Suppressor macrophage treated with lipopolysaccharide for 1 hour (primary cell): ENCODE data around the gene KCNIP1.
A peak's percentile ranks its signal among the peaks of the same experiment; 100 is the strongest.

ENCODE experiments used
- DNase-seq, 3 donors: peaks; one replicate each; pipeline ENCODE4 v3.0.0-alpha.2; 2020 to 2022

KCNIP1 gene

DNA sequence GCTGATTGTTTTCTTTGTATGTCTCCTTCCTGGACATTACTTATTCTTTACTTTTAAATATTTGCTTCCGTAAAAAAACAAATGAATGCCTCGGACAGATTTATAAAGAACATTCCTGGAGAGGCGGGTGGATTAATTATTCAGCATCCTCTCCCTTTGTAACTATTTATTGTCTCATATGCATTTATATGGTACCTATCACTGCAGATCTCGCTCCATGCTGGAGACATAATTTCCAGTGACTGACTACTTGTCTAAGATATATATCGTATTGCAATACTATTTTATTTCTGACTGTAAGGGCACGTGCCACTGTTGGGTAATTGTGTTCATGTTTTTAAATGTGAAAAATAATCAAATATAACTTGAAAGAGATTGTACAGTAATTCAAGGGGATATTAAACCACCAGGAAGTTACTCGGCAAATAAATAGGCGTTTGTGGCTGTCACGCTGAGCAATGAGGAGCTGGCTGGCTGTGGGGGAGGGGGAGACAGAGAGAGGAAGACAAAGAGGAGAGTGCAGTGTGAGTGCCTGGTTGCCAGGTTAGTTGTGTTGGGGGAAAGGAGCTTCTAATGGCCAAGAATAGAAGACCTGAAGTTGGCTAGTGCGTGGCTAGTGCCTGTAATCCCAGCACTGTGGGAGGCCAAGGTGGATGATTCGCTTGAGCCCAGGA lies 147.9 kb downstream of the KCNIP1 start:
- DNase-seq, result no peak

DNA sequence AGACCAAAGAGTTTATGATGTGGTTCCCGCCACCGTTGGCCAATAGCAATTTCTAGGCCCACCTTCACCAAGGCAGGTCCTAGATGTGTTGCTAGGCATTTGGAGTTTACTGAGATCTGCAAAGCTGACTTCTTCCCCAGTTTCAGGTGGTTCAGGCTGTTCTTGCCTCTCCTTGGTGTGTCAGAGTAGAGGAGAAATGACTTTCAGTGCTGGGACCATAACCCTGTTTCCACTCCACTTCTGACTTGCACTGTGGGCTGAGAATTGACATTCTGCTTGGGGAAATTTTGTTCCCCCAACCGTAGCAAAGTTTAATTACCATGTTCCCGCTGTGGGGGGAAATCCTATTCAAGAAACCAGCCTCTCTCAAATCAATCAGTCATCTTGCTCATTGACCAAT lies 151.7 kb downstream of the KCNIP1 start:
- DNase-seq, result no peak

GRCh38 chr5:170655920-170656319 lies 152.1 kb downstream of the KCNIP1 start:
- DNase-seq, result no peak

GRCh38 chr5:170656346-170656745 lies 152.5 kb downstream of the KCNIP1 start:
- no peak for DNase-seq

DNA sequence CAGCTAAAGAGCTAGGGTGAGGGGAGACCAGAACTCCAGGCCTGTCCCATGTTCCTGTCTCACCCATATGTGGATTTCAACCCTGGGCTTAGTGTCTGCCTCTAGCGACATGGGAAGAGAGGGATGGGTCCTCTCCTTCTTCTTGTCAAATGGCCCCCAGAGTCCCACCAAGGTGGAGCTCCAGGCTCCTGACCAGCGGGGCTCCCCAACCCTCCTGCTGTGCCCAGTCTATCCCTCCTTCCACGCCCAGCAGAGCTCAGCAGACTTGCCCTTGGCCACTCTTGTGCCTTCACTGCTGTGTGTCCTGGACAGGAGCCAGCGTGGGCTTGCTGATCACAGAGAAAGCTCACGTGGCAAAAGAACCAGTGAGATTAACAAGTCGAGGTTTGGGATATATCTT lies 156.7 kb downstream of the KCNIP1 start:
- no peak for DNase-seq

GRCh38 chr5:170662966-170663365 lies 159.1 kb downstream of the KCNIP1 start:
- no peak for DNase-seq

DNA sequence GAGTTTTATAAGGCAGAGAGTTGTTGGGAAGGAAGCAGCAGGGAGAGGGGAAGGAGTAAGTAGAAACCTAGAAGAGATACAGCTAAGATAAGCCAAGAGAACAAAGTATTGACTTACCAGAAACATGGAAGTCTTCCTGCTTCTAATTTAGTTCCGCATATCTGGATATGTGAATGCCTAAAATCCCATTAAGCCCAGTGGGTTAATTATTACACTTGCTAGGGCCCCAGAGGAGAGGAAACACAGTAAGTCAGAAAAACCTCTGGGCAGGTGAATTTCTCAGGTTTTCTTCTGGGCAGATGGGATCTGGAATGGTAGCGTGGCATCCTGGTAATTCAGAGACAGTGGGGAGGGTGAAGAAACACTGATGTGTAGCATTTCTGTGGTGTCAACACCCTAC lies 175.0 kb downstream of the KCNIP1 start:
- no peak for DNase-seq

GRCh38 chr5:170681013-170681433 lies 177.2 kb downstream of the KCNIP1 start:
- DNase-seq, result peak; percentile 58 to 75 (median 66)

GRCh38 chr5:170691657-170692056 lies 187.8 kb downstream of the KCNIP1 start:
- DNase-seq, result no peak

GRCh38 chr5:170693701-170694100 lies 189.9 kb downstream of the KCNIP1 start:
- no peak for DNase-seq

GRCh38 chr5:170694911-170695310 lies 191.1 kb downstream of the KCNIP1 start:
- no peak for DNase-seq

DNA sequence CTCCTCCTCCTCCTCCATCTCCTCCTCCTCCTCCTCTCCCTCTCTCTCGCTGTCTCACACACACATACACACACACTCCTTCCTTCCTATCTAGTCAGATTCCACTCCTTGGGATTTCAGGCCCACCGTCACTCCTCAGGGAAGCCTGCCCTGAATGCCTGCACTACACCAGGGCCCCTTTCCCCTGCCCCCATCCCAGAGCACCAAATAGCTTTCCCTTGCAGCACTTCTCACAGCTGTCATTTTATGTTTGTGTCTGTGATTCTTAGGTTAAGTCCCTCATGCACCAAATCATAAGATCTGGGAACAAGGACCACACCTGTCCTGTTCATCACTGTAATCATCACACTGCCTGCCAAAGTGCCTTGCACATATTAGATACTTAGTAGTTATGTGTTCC lies 193.2 kb downstream of the KCNIP1 start:
- DNase-seq, result no peak

DNA sequence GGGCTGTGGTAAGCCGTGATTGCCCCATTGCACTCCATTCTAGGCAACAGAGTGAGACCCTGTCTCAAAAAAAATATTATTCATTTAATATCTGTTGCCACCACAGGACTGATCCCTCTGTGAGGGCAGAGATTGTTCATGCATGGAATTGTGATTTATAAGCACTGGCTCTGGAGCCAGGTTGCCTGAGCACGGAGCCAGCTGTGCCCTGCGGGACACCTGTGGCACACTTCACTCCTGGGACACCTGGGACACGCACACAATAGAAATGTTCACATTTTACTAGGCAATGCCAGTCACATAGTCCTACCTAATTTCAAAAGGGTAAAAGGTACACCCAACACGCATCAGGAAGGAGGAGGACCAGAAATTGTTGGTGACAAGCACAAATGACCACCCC lies 196.7 kb downstream of the KCNIP1 start:
- no peak for DNase-seq

DNA sequence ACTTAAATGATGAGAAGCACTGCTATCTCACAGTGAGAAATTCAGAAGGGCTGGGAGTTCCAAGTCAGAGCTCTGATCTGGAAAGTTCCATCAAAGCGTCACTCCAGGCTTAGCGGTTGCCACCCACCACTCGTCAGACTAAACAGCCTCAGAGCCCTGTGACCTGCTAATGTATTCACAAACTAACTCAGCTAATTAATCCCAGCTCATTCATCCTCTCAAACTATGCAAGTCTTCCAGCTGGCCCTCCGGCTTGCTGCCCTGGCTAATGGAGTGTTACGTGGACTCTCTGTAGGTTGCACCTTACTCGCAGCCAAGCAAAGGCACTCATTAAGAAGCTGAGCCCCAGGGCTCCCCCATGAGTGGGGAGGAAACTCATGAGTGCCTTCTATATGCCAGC lies 197.5 kb downstream of the KCNIP1 start:
- DNase-seq, result no peak

- DNase-seq, result no peak
Observed at GRCh38 chr5:170704417-170705192, 200.8 kb downstream of the KCNIP1 start.

DNA sequence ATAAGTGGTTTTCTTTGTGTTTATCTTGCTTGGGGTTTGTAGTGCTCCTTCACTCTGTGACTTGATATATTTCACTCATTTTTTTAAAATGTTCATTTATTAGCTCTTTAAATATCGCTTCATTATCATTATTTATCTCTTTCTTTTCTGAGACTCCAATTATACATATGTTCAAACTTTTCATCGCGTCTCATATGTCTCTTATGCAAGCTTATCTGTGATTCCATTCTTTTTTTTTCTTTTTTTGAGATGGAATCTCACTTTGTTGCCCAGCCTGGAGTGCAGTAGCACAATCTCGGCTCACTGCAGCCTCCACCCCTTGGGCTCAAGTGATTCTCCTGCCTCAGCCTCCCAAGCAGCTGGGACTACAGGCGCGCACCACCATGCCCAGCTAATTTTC lies 205.8 kb downstream of the KCNIP1 start:
- no peak for DNase-seq

DNA sequence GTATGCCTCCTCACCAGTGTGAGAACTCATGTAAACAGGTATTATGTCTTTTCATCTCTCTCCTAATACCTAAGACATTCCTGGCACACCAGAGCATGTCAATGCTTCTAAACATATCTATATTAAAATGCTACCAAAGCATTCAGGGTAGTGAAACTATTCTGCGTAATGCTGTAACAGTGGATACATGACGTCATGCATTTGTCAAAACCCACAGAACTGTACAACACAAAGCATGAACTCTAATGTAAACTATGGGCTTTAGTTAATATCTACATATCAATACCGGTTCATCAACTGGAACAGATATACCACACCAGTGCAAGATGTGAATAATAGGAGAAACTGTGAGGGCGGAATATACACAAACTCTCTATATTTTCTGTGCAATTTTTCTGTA lies 207.5 kb downstream of the KCNIP1 start:
- no peak for DNase-seq

DNA sequence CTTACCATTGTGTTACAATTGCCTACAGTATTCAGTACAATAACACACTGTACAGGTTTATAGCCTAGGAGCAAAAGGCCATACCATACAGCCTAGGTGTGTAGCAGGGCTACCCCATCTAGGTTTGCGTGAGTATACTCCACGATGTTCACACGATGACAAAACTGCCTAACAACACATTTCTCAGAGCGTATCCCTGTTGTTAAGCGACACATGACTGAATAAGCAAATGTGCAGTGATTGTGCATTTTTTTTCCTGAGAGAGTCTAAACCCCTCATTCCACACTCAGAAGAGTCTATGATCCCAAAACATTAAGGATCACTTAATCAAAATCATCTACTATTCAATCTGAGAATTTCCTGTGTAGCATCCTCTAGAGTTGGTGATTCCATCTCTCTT lies 211.3 kb downstream of the KCNIP1 start:
- DNase-seq, result no peak

DNA sequence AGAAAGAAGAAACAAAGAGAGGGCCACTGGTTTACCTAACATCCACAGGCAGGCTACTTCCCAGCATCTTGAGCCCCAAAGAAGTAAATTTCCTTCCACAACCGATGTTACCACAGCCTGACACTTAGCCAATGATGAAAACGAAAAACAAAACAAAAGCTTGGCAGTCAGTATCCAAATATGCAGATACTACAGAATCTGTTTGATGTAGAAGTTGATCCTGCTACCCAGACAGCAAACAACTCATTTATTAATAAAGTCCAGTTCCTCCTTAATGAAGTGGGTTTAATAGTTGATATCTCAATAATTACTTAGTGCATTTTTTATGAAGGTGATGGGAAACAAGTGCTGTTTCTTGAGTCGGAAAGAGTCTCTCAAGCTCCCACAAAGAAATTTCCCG lies 212.6 kb downstream of the KCNIP1 start:
- DNase-seq, result no peak

DNA sequence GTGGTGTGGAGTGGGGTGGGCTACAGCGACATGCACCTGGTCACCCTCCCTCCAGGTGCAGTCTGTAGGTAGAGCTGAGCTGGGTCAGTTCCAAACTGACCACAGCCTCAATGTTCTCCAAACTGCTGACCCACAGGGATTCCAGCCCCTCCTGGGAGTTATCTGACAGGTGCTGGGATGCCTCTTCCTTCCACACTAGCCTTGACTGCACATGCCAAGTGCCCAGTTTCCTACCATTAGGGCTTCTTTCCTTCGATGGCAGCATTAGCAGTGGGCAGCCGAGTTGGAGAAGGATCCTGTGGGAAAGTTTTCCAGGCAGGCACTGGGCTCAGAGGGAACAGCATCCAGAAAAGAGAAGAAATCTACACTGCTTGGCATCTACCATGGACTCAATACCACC lies 215.7 kb downstream of the KCNIP1 start:
- DNase-seq, result no peak

DNA sequence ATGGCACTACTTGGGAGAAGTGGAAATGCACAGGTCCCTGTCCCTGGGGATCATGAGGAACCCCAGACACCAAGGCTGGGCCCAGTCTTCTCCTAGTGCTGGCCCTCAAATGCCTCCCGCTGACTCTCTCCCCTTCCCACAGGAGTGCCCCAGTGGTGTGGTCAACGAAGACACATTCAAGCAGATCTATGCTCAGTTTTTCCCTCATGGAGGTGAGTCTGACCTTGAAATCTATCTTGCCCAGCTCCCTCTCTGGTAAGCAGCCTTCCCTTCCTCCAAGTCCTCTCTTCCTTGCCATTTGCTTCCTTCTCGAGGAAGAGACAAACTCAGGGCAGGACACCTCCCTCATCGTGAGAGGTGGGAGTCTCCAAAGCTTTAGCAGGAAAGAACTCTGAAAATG lies 216.4 kb downstream of the KCNIP1 start:
- no peak for DNase-seq

DNA sequence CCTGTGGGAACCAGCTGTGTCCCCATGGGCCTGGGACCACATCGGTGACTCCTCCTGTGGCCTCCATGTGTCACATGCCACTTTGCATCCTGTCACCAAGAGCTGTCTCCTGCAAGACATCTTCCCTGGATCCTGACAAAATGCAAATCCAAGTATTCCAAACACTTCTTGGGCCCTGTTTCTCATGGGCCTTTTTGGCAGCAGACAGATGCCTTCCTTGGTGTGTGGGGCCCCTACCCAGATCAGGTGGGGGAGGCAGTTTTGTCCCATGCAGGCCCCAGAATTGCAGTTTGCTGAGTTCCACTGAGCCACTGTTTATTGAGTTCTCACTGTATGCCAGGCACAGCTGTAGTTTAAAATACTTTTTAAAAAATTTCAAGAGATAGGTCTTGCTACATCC lies 217.2 kb downstream of the KCNIP1 start:
- no peak for DNase-seq

GRCh38 chr5:170721681-170722080 lies 217.9 kb downstream of the KCNIP1 start:
- no peak for DNase-seq

- no peak for DNase-seq
Observed at GRCh38 chr5:170722316-170722715, 218.5 kb downstream of the KCNIP1 start.

- DNase-seq, result no peak
Observed at GRCh38 chr5:170731052-170731451, 227.2 kb downstream of the KCNIP1 start.
